Common myeloid progenitor, CD34-positive (primary cell): ENCODE results near the gene ABHD11.

Source experiments
- CTCF ChIA-PET: fragments of 350-600 bp; sonication (Branson Sonifier 250); formaldehyde crosslinking; loops from one replicate; lab custom pipeline; 2021; ENCODE audit warnings: antibody characterized with exemption; lab: Charles Lee
- POLR2A ChIA-PET: fragments of 350-600 bp; sonication (Branson Sonifier 250); formaldehyde crosslinking; loops from one replicate; lab custom pipeline; 2021; ENCODE audit warnings: antibody characterized with exemption; lab: Charles Lee
- DNase-seq, 3 donors: peaks; one replicate each; pipeline versions ENCODE4 v3.0.0 to v3.0.0-alpha.2; 2013
- H3K27ac ChIP-seq, 2 experiments: 1 replicate in 1 of 2; 2 replicates in 1 of 2; pipeline ENCODE4 v1.7.0; 2013; ENCODE audit warnings: inconsistent platforms in 2 of 2, low read length in 2 of 2, mild to moderate bottlenecking in 2 of 2, low read depth in 1 of 2, moderate library complexity in 1 of 2; ENCODE audit not compliant: severe bottlenecking in 2 of 2, insufficient read depth in 1 of 2, poor library complexity in 1 of 2
- H3K27me3 ChIP-seq, 5 experiments: replicated peaks in 2 of 5; 1 replicate in 3 of 5; 2 replicates in 2 of 5; pipeline versions ENCODE4 v1.6.1 to v1.7.0; 2013; ENCODE audit warnings: low read length in 4 of 5, mild to moderate bottlenecking in 2 of 5, moderate library complexity in 2 of 5, inconsistent platforms in 1 of 5; ENCODE audit not compliant: insufficient read depth in 5 of 5, control insufficient read depth in 4 of 5
- H3K36me3 ChIP-seq, 4 experiments: 1 replicate in 2 of 4; 2 replicates in 2 of 4; pipeline versions ENCODE4 v1.6.1 to v1.7.0; 2013; ENCODE audit warnings: low read length in 3 of 4, control low read depth in 1 of 4, mild to moderate bottlenecking in 1 of 4; ENCODE audit not compliant: control insufficient read depth in 4 of 4, insufficient read depth in 4 of 4
- H3K4me1 ChIP-seq, 4 experiments: 1 replicate in 3 of 4; 2 replicates in 1 of 4; pipeline versions ENCODE4 v1.6.1 to v1.7.1; 2013; ENCODE audit warnings: low read length in 3 of 4, mild to moderate bottlenecking in 3 of 4, control low read depth in 1 of 4, inconsistent platforms in 1 of 4, moderate library complexity in 1 of 4; ENCODE audit not compliant: control insufficient read depth in 4 of 4, insufficient read depth in 4 of 4; ENCODE audit errors: control extremely low read depth in 1 of 4
- H3K4me3 ChIP-seq, 7 experiments: 1 replicate in 4 of 7; 2 replicates in 3 of 7; pipeline versions ENCODE4 v1.5.1 to v1.7.0; 2013; ENCODE audit warnings: mild to moderate bottlenecking in 7 of 7, low read length in 6 of 7, moderate library complexity in 6 of 7, inconsistent platforms in 2 of 7, low read depth in 2 of 7, control low read depth in 1 of 7; ENCODE audit not compliant: insufficient read depth in 4 of 7, control insufficient read depth in 1 of 7; ENCODE audit errors: extremely low read depth in 1 of 7
- H3K9me3 ChIP-seq, 5 experiments: 1 replicate in 4 of 5; 2 replicates in 1 of 5; pipeline versions ENCODE4 v1.6.1 to v1.7.1; 2013; ENCODE audit warnings: low read length in 4 of 5, mild to moderate bottlenecking in 2 of 5, inconsistent platforms in 1 of 5, low read depth in 1 of 5, moderate library complexity in 1 of 5; ENCODE audit not compliant: control insufficient read depth in 4 of 5, insufficient read depth in 2 of 5; ENCODE audit errors: control extremely low read depth in 1 of 5
- WGBS: methylation state at CpG from one replicate; pipeline ENCODE4 v1.1.5; 2013; ENCODE audit not compliant: insufficient coverage; 5-methylcytosine and 5-hydroxymethylcytosine counted together

ABHD11 gene

GRCh38 chr7:73742753-73743641 lies 4.4 kb upstream of the ABHD11 start:
- no peaks in the 10 kb centered on the region for H3K9me3 ChIP-seq
- ChIA-PET CTCF (interaction anchor here (1.4 to 1.8 kb wide), 2 partner anchors 8 to 10 kb away, joined by 3 to 4 read pairs; no protein-coding TSS in a partner anchor), POLR2A (no interaction called here)
- H3K36me3 ChIP-seq = no peaks in the 10 kb centered on the region
- peaks cover 0 to 11% (median 9%) of the 10 kb centered on the region in 4 experiments for H3K4me1 ChIP-seq
- WGBS = 79% methylated on average over 27 of the region's 35 CpGs
- DNase-seq = peak in 1 of 3 donors; percentile 26
- H3K4me3 ChIP-seq = no peak overlapping the region
- H3K27ac ChIP-seq = no peak overlapping the region
- peaks cover 0 to 8% (median 4%) of the 10 kb centered on the region in 5 experiments for H3K27me3 ChIP-seq

- DNase-seq = no peak
- 74% methylated on average over 7 of the region's 7 CpGs for WGBS
- Histone ChIP-seq H3K4me3 (no peak overlapping the region), H3K36me3 (no peaks in the 10 kb centered on the region), H3K27ac (no peak overlapping the region), H3K4me1 (peaks cover 0 to 15% (median 11%) of the 10 kb centered on the region in 4 experiments), H3K27me3 (peaks cover 0 to 8% (median 4%) of the 10 kb centered on the region in 5 experiments), H3K9me3 (no peaks in the 10 kb centered on the region)
- ChIA-PET POLR2A (no interaction called here), CTCF (interaction anchor here (1.4 to 1.8 kb wide), 2 partner anchors 8 to 11 kb away, joined by 3 to 4 read pairs; no protein-coding TSS in a partner anchor)
These were observed 3.7 kb upstream of the ABHD11 start for GRCh38 chr7:73742338-73742752.

DNA sequence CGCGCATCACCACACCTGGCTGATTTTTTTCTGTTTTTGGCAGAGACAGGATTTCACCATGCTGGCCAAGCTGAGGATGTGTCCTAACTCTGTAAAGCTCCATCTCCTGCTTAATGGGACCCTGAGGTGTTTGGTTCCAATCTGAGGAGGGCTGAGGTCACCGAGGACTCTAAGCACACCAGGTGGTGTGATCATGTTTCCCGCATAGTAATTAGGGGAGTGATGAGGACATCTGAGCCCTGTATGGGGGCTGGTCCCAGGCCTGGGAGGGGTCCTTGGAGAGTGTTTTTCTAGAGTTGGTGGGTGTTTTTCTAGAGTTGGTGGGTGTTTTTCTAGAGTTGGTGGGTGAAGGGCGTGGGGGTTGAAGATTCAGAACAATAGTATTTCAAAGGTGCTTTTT lies 3.0 kb upstream of the ABHD11 start:
- POLR2A ChIA-PET = no interaction called here
- Histone ChIP-seq H3K9me3 (no peaks in the 10 kb centered on the region), H3K4me1 (peaks cover 0 to 15% (median 11%) of the 10 kb centered on the region in 4 experiments), H3K27me3 (peaks cover 0 to 8% (median 4%) of the 10 kb centered on the region in 5 experiments), H3K4me3 (no peak overlapping the region), H3K27ac (no peak overlapping the region), H3K36me3 (peaks cover 0 to 5% (median 1%) of the 10 kb centered on the region in 4 experiments)
- DNase-seq = no peak
- CTCF ChIA-PET = interaction anchor here (1.3 kb wide), 1 partner anchor 14 kb away, joined by 3 read pairs; no protein-coding TSS in a partner anchor
- WGBS = 94% methylated on average over 2 of the region's 5 CpGs

DNA sequence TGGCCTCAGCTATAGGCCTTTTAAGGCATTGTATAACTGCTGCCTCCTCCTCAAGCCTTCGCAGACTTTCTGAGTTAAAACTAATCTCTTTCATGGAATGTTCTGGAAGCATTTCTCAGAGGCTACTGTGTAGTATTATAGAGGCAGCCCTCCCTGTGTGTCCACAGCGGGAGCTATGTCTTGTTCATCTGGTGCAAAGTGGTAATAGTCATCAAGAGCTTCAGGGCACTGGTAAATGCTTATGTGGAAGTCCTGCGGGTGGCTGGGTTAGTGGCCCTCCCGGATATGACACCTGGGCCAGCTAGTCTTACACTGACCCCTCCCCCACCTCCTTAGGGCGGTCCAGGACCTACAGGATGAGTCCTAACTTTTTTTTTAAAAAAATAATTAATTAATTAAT lies 2.2 kb upstream of the ABHD11 start:
- WGBS = 100% methylated on average over 2 of the region's 5 CpGs
- peaks cover 0 to 8% (median 4%) of the 10 kb centered on the region in 5 experiments for H3K27me3 ChIP-seq
- ChIA-PET POLR2A (no interaction called here), CTCF (interaction anchor here (1.3 kb wide), 1 partner anchor 15 kb away, joined by 3 read pairs; no protein-coding TSS in a partner anchor)
- peaks cover 0 to 15% (median 11%) of the 10 kb centered on the region in 4 experiments for H3K4me1 ChIP-seq
- DNase-seq = no peak
- no peaks in the 10 kb centered on the region for H3K9me3 ChIP-seq
- no peak overlapping the region for H3K4me3 ChIP-seq
- H3K27ac ChIP-seq = no peak overlapping the region
- peaks cover 0 to 11% (median 4%) of the 10 kb centered on the region in 4 experiments for H3K36me3 ChIP-seq

GRCh38 chr7:73740212-73740611 lies 1.6 kb upstream of the ABHD11 start:
- no peak for DNase-seq
- CTCF ChIA-PET = interaction anchor here (1.3 kb wide), 1 partner anchor 15 kb away, joined by 3 read pairs; no protein-coding TSS in a partner anchor
- H3K36me3 ChIP-seq = peaks cover 0 to 13% (median 6%) of the 10 kb centered on the region in 4 experiments
- 91% methylated on average over 6 of the region's 7 CpGs for WGBS
- H3K9me3 ChIP-seq = no peaks in the 10 kb centered on the region
- H3K27me3 ChIP-seq = peaks cover 0 to 8% (median 4%) of the 10 kb centered on the region in 5 experiments
- peaks cover 0 to 17% (median 12%) of the 10 kb centered on the region in 4 experiments for H3K4me1 ChIP-seq
- no peak overlapping the region for H3K27ac ChIP-seq
- POLR2A ChIA-PET = interaction anchor here (0.6 kb wide), 1 partner anchor 94 kb away, joined by 3 read pairs; no protein-coding TSS in a partner anchor
- H3K4me3 ChIP-seq = no peak overlapping the region

DNA sequence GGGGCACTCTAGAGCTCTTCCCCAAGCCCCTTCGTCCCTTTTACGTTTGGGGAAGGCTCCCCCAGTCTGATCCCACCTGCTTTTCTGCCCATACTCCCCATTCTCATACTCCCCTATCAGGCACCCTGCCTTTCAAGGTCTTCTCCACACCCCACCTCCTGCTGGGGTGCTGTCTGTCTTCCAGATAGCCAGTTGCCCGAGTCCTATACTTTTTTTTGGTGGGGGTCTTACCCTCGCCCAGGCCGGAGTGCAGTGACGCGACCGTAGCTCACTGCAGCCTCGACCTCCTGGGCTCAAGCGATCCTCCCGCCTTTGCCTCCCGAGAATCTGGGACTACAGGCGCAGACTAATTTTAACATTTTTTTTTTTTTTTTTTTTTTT lies 775 bp upstream of the ABHD11 start:
- ChIA-PET POLR2A (interaction anchor here (0.6 to 0.8 kb wide), 2 partner anchors 13 to 109 kb away, joined by 3 read pairs; no protein-coding TSS in a partner anchor), CTCF (interaction anchor here (1.0 to 8.1 kb wide), 4 partner anchors 32 to 134 kb away, joined by 3 to 81 read pairs (median 4); no protein-coding TSS in a partner anchor)
- Histone ChIP-seq H3K9me3 (no peaks in the 10 kb centered on the region), H3K4me1 (peaks cover 0 to 22% (median 18%) of the 10 kb centered on the region in 4 experiments), H3K36me3 (peaks cover 0 to 13% (median 6%) of the 10 kb centered on the region in 4 experiments), H3K27ac (peak overlapping the region; percentile 40 to 73), H3K27me3 (peaks cover 0 to 8% (median 4%) of the 10 kb centered on the region in 5 experiments), H3K4me3 (peak overlapping the region; percentile 56 to 90 (median 80))
- WGBS = 55% methylated on average over 8 of the region's 13 CpGs
- no peak for DNase-seq
